GM21367 (cell line): ENCODE results near the gene ARF1.

ENCODE experiments used
- ATAC-seq: cut with Tn5 transposase; IDR thresholded peaks from one replicate; pipeline ENCODE4 v1.9.1; 2021; ENCODE audit not compliant: unreplicated experiment

Gene ARF1

GRCh38 chr1:228145463-228146416, 63.2 kb downstream of the ARF1 start:
- no peak for ATAC-seq

- ATAC-seq = no peak
Observed at GRCh38 chr1:228146417-228147150, 64.1 kb downstream of the ARF1 start.

GRCh38 chr1:228147151-228147693, 64.7 kb downstream of the ARF1 start:
- ATAC-seq = no peak

- no peak for ATAC-seq
Observed at GRCh38 chr1:228147768-228148167, 65.3 kb downstream of the ARF1 start.

GRCh38 chr1:228148196-228148861, 65.8 kb downstream of the ARF1 start:
- ATAC-seq = no peak
